PC-3 (cell line): ENCODE measurements around the gene HKDC1. TPM values are rescaled to one million over a fixed set of nuclear protein-coding genes. Genes with fewer than 3 reads are reported as not detected.

Experiments
- ATAC-seq: fragments of 200-7000 bp; cut with Tn5 transposase; 2 replicates; pipeline ENCODE4 v1.9.1; 2020; ENCODE audit warnings: mild to moderate bottlenecking, moderate library complexity
- BruUV-seq: library from RNA; stranded (reverse); fragments of 400-500 nt; replicated peaks from 2 replicates; lab custom pipeline; 2021; lab: Mats Ljungman, UMichigan
- CTCF ChIA-PET: fragments of 300-600 bp; sonication (Branson Sonifier 250); formaldehyde crosslinking; loops from one replicate; lab custom pipeline; 2022; ENCODE audit warnings: antibody characterized with exemption; lab: Charles Lee
- POLR2A ChIA-PET: fragments of 300-600 bp; sonication (Branson Sonifier 250); formaldehyde crosslinking; loops from one replicate; lab custom pipeline; 2022; ENCODE audit warnings: antibody characterized with exemption; ENCODE audit not compliant: unreplicated experiment; lab: Charles Lee
- DNase-seq: peaks from one replicate; pipeline ENCODE4 v3.0.0-alpha.2; 2015
- H2AFZ ChIP-seq: fragments of 300-600 bp; sonication (generic); 2 replicates; pipeline ENCODE4 v1.6.0; 2016; ENCODE audit warnings: antibody characterized with exemption, low read length
- H3F3A ChIP-seq: fragments of 300-600 bp; sonication (generic); one replicate; pipeline ENCODE4 v1.6.0; 2017; ENCODE audit warnings: antibody characterized with exemption, low read length, control low read depth, mild to moderate bottlenecking; ENCODE audit not compliant: unreplicated experiment
- H3K27ac ChIP-seq: fragments of 300-600 bp; sonication (generic); 2 replicates; pipeline ENCODE4 v1.5.1; 2016; ENCODE audit warnings: mild to moderate bottlenecking, low read length
- H3K27me3 ChIP-seq: fragments of 300-600 bp; sonication (generic); 2 replicates; pipeline ENCODE4 v1.6.1; 2016; ENCODE audit warnings: low read length, mixed read lengths
- H3K36me3 ChIP-seq: fragments of 300-600 bp; sonication (generic); 2 replicates; pipeline ENCODE4 v1.6.1; 2016; ENCODE audit warnings: low read depth, mixed run types, low read length, mixed read lengths
- H3K4me1 ChIP-seq: fragments of 300-600 bp; sonication (generic); 2 replicates; pipeline ENCODE4 v1.5.1; 2016; ENCODE audit warnings: low read length; ENCODE audit not compliant: insufficient read depth
- H3K4me2 ChIP-seq: fragments of 300-600 bp; sonication (generic); 2 replicates; pipeline ENCODE4 v1.6.0; 2016; ENCODE audit warnings: low read length
- H3K4me3 ChIP-seq: fragments of 300-600 bp; sonication (generic); 2 replicates; pipeline ENCODE4 v1.5.1; 2016; ENCODE audit warnings: mild to moderate bottlenecking, low read length, mixed read lengths
- H3K79me2 ChIP-seq: fragments of 300-600 bp; sonication (generic); 2 replicates; pipeline ENCODE4 v1.6.1; 2017; ENCODE audit warnings: low read length, mixed read lengths
- H3K9ac ChIP-seq: fragments of 300-600 bp; sonication (generic); 2 replicates; pipeline ENCODE4 v1.6.0; 2016; ENCODE audit warnings: mild to moderate bottlenecking, low read length
- H3K9me2 ChIP-seq: fragments of 300-600 bp; sonication (generic); replicated peaks from 2 replicates; pipeline ENCODE4 v1.6.1; 2016; ENCODE audit warnings: mixed run types, low read length, mixed read lengths
- H3K9me3 ChIP-seq: fragments of 300-600 bp; sonication (generic); 2 replicates; pipeline ENCODE4 v1.6.1; 2016; ENCODE audit warnings: low read length, mixed read lengths
- H4K20me1 ChIP-seq: fragments of 300-600 bp; sonication (generic); 2 replicates; pipeline ENCODE4 v1.6.1; 2016; ENCODE audit warnings: low read length, mixed read lengths
- CTCF ChIP-seq: fragments of 300-600 bp; sonication (generic); conservative IDR thresholded peaks from 2 replicates; pipeline ENCODE4 v1.5.1; 2017; ENCODE audit warnings: antibody characterized with exemption, low read depth, mild to moderate bottlenecking, low read length
- EZH2 ChIP-seq: fragments of 300-600 bp; sonication (generic); IDR thresholded peaks from one replicate; pipeline ENCODE4 v1.6.1; 2017; ENCODE audit warnings: antibody characterized with exemption, mild to moderate bottlenecking, low read length; ENCODE audit not compliant: unreplicated experiment
- EZH2phosphoT487 ChIP-seq: fragments of 300-600 bp; sonication (generic); IDR thresholded peaks from 2 replicates; pipeline ENCODE4 v1.6.1; 2018; ENCODE audit warnings: mild to moderate bottlenecking, antibody characterized with exemption, low read length, borderline replicate concordance
- intact Hi-C: fragments of 100-400 bp; cut with micrococcal nuclease; formaldehyde crosslinking; loops from 2 replicates; pipeline ENCODE4 v1.9.0; 2023
- total RNA-seq: library from RNA; depleted of rRNA; stranded (reverse); fragments of >200 nt; gene quantifications from 2 replicates; pipeline ENCODE4 v1.2.3, GENCODE V29; 2014

Gene HKDC1
- total RNA-seq, 1 experiment from 2014 or later, result 0.44 TPM

GRCh38 chr10:69311309-69311708 lies 91.2 kb downstream of the HKDC1 start:
- no peak overlapping the region for H3K27ac ChIP-seq
- no peaks in the 10 kb centered on the region for H4K20me1 ChIP-seq
- intact Hi-C loops, result no loop called here
- H3K79me2 ChIP-seq, result no peaks in the 10 kb centered on the region
- ChIA-PET POLR2A (no interaction called here), CTCF (no interaction called here)
- no peaks in the 10 kb centered on the region for H3K9me2 ChIP-seq
- H3K27me3 ChIP-seq, result no peaks in the 10 kb centered on the region
- TF ChIP-seq EZH2phosphoT487 (no peak), CTCF (no peak), EZH2 (no peak)
- no peak for DNase-seq
- H3K4me1 ChIP-seq, result peaks cover 3% of the 10 kb centered on the region
- no peak overlapping the region for H2AFZ ChIP-seq
- H3K36me3 ChIP-seq, result no peaks in the 10 kb centered on the region
- no peak overlapping the region for H3K4me3 ChIP-seq
- no peak overlapping the region for H3K4me2 ChIP-seq
- H3K9me3 ChIP-seq, result no peaks in the 10 kb centered on the region
- BruUV-seq, result no TSS peak
- ATAC-seq, result no peak
- no peaks in the 10 kb centered on the region for H3F3A ChIP-seq
- H3K9ac ChIP-seq, result no peak overlapping the region

GRCh38 chr10:69312528-69312927 lies 92.4 kb downstream of the HKDC1 start:
- TF ChIP-seq CTCF (no peak), EZH2phosphoT487 (no peak), EZH2 (no peak)
- H3K4me2 ChIP-seq, result no peak overlapping the region
- H3K9me2 ChIP-seq, result no peaks in the 10 kb centered on the region
- H3F3A ChIP-seq, result peaks cover 6% of the 10 kb centered on the region
- H3K9ac ChIP-seq, result no peak overlapping the region
- intact Hi-C loops, result no loop called here
- no TSS peak for BruUV-seq
- no peaks in the 10 kb centered on the region for H4K20me1 ChIP-seq
- no peaks in the 10 kb centered on the region for H3K79me2 ChIP-seq
- H3K4me1 ChIP-seq, result peaks cover 15% of the 10 kb centered on the region
- ChIA-PET POLR2A (no interaction called here), CTCF (no interaction called here)
- H3K27me3 ChIP-seq, result no peaks in the 10 kb centered on the region
- H3K4me3 ChIP-seq, result no peak overlapping the region
- no peaks in the 10 kb centered on the region for H3K36me3 ChIP-seq
- DNase-seq (no peak), ATAC-seq (no peak)
- no peak overlapping the region for H2AFZ ChIP-seq
- H3K9me3 ChIP-seq, result no peaks in the 10 kb centered on the region
- no peak overlapping the region for H3K27ac ChIP-seq

- no peaks in the 10 kb centered on the region for H4K20me1 ChIP-seq
- H3F3A ChIP-seq, result peaks cover 6% of the 10 kb centered on the region
- H3K36me3 ChIP-seq, result no peaks in the 10 kb centered on the region
- DNase-seq, result no peak
- H3K9ac ChIP-seq, result no peak overlapping the region
- H2AFZ ChIP-seq, result no peak overlapping the region
- H3K27me3 ChIP-seq, result no peaks in the 10 kb centered on the region
- ATAC-seq, result no peak
- H3K9me3 ChIP-seq, result no peaks in the 10 kb centered on the region
- H3K79me2 ChIP-seq, result peaks cover 14% of the 10 kb centered on the region
- no peak overlapping the region for H3K4me3 ChIP-seq
- CTCF ChIA-PET, result no interaction called here
- TF ChIP-seq EZH2phosphoT487 (no peak), EZH2 (no peak), CTCF (no peak)
- intact Hi-C loops, result loop anchor here (5.0 kb wide), 1 partner anchor 193 kb away; the partner anchor contains the start of gene VPS26A
- H3K27ac ChIP-seq, result no peak overlapping the region
- BruUV-seq, result no TSS peak
- POLR2A ChIA-PET, result no interaction called here
- peaks cover 29% of the 10 kb centered on the region for H3K4me1 ChIP-seq
- no peak overlapping the region for H3K4me2 ChIP-seq
- no peaks in the 10 kb centered on the region for H3K9me2 ChIP-seq
Observed at GRCh38 chr10:69315100-69315542, 95.0 kb downstream of the HKDC1 start.
